HepG2 (cell line): Measurements from ENCODE around the gene FAM110A. TPM values are rescaled to one million over a fixed set of nuclear protein-coding genes. Genes with fewer than 3 reads are reported as not detected.

Source experiments
- ARNTL ChIP-seq: sonication (generic); formaldehyde crosslinking; IDR thresholded peaks from 2 replicates; pipeline ENCODE4 v1.4.0; 2020; ENCODE audit warnings: mild to moderate bottlenecking, missing genetic modification reagents
- BCL3 ChIP-seq: sonication (generic); formaldehyde crosslinking; IDR thresholded peaks from 2 replicates; pipeline ENCODE4 v1.5.1; 2020; ENCODE audit warnings: mild to moderate bottlenecking, missing genetic modification reagents, moderate library complexity
- FOXP1 ChIP-seq, 2 experiments: fragments of 450-650 bp in 1 of 2; IDR thresholded peaks; 2 replicates each; pipeline ENCODE4 v1.6.1; 2017 to 2018; ENCODE audit warnings: antibody characterized with exemption in 1 of 2
- HINFP ChIP-seq: sonication (generic); formaldehyde crosslinking; IDR thresholded peaks from 2 replicates; pipeline ENCODE4 v1.4.0; 2020; ENCODE audit warnings: low read depth, mild to moderate bottlenecking, missing genetic modification reagents
- LRRFIP1 ChIP-seq: sonication (generic); formaldehyde crosslinking; conservative IDR thresholded peaks from 2 replicates; pipeline ENCODE4 v1.4.0; 2020; ENCODE audit warnings: missing genetic modification reagents
- STAT5B ChIP-seq: sonication (generic); formaldehyde crosslinking; IDR thresholded peaks from 2 replicates; pipeline ENCODE4 v1.4.0; 2020; ENCODE audit warnings: missing genetic modification reagents
- TAF1 ChIP-seq: sonication (generic); formaldehyde crosslinking; IDR thresholded peaks from 2 replicates; pipeline ENCODE4 v1.4.0; 2020; ENCODE audit warnings: missing genetic modification reagents
- ZBTB25 ChIP-seq: IDR thresholded peaks from 2 replicates; pipeline ENCODE4 v1.6.1; 2018; ENCODE audit warnings: missing genetic modification reagents
- ZEB1 ChIP-seq: IDR thresholded peaks from 2 replicates; pipeline ENCODE4 v1.6.1; 2012; ENCODE audit warnings: mild to moderate bottlenecking, low read depth, inconsistent platforms; ENCODE audit not compliant: insufficient replicate concordance
- ZFP1 ChIP-seq: IDR thresholded peaks from 2 replicates; pipeline ENCODE4 v1.6.1; 2016
- ZNF331 ChIP-seq: sonication (generic); formaldehyde crosslinking; IDR thresholded peaks from 2 replicates; pipeline ENCODE4 v1.4.0; 2020; ENCODE audit warnings: missing genetic modification reagents
- ZNF496 ChIP-seq: sonication (generic); formaldehyde crosslinking; IDR thresholded peaks from 2 replicates; pipeline ENCODE4 v1.8.1; 2023; ENCODE audit warnings: mild to moderate bottlenecking, moderate library complexity, missing genetic modification reagents; ENCODE audit not compliant: insufficient replicate concordance
- ZNF510 ChIP-seq: sonication (generic); formaldehyde crosslinking; IDR thresholded peaks from 2 replicates; pipeline ENCODE4 v1.4.0; 2020; ENCODE audit warnings: low read depth, mild to moderate bottlenecking, missing genetic modification reagents
- ZNF772 ChIP-seq: sonication (generic); formaldehyde crosslinking; IDR thresholded peaks from 2 replicates; pipeline ENCODE4 v1.5.0; 2020; ENCODE audit warnings: mild to moderate bottlenecking, missing genetic modification reagents
- ZNF781 ChIP-seq: sonication (generic); formaldehyde crosslinking; IDR thresholded peaks from 2 replicates; pipeline ENCODE4 v1.5.1; 2020; ENCODE audit warnings: borderline replicate concordance, mild to moderate bottlenecking, missing genetic modification reagents; ENCODE audit errors: not compliant biosample characterization
- ZSCAN22 ChIP-seq: sonication (generic); formaldehyde crosslinking; IDR thresholded peaks from 2 replicates; pipeline ENCODE4 v1.4.0; 2020; ENCODE audit warnings: mild to moderate bottlenecking, missing genetic modification reagents
- polyA plus RNA-seq, 8 experiments: library from polyadenylated mRNA; depleted of rRNA in 3 of 8; stranded (reverse) in 7 of 8; unstranded in 1 of 8; fragments of >200 nt; fragmentation: Illumina TruSeq in 4 of 8; extraction: Trizol in 4 of 8; gene quantifications; 2 replicates each; pipeline versions ENCODE4 v1.2.1 to v1.2.3, GENCODE V29; 2011 to 2016; ENCODE audit warnings: low read depth in 4 of 8, missing spikeins in 1 of 8, mixed read lengths in 1 of 8; ENCODE audit not compliant: insufficient read depth in 1 of 8
- total RNA-seq, 5 experiments: library from RNA; depleted of rRNA; stranded (reverse); fragments of >200 nt; fragmentation: Illumina TruSeq; extraction: Trizol; gene quantifications; 2 replicates each; pipeline ENCODE4 v1.2.3, GENCODE V29; 2016; ENCODE audit warnings: low read depth in 1 of 5
- TF ChIP-seq, protein P1 (sequence below): sonication (generic); formaldehyde crosslinking; IDR thresholded peaks from 2 replicates; pipeline ENCODE4 v1.9.0; 2021; ENCODE audit warnings: missing genetic modification reagents, borderline replicate concordance
- TF ChIP-seq, protein P2 (sequence below): sonication (generic); formaldehyde crosslinking; IDR thresholded peaks from 2 replicates; pipeline ENCODE4 v1.4.0; 2020; ENCODE audit warnings: missing genetic modification reagents
- TF ChIP-seq, protein P3 (sequence below): sonication (generic); formaldehyde crosslinking; IDR thresholded peaks from 2 replicates; pipeline ENCODE4 v1.5.0; 2020; ENCODE audit warnings: missing genetic modification reagents, mild to moderate bottlenecking, borderline replicate concordance

The FAM110A gene
- total and polyA plus RNA-seq, 2 of the 13 experiments (the other 11 are each of a cell fraction or from before 2014, with no cell fraction given), result 1.9 TPM

DNA sequence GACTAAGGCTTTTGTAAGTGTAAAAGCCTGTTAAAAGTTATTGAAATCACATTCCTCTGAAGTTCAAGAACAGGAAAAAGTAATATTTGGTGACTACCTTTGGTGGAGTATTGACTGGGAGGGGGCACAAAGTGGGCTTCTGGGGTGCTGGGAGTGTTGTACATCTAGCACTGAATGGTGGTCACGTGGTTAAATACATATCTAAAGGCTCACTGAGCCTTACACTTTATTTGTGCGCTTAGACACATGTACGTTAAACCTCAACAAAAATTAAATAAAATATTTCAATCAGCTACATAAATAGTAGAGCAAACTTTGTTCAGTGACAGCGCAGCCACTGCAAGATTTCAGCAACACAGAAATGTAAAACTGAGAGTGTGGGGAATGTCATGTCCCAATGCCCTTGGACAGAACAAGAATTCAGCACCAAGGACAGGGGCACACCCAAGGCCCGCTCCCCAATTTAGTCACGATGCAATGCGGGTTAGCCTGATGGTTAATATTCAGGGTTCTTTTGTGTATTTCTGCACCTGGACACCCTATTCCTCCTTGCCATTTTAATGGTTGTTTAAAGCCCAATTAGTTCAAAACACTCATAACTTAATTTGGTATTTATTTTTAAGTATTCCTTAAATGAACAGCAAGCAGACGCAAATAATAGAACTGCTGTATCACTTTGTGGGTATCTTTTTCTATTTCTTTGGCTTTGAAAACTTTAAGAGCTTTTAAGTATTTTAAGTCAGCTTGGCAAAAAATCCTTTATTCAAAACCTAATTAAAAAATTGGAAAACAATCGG is 45.2 kb downstream of the FAM110A start (continued):
- no peak for TF ChIP-seq BCL3
- no peak for TF ChIP-seq ZEB1
- no peak for TF ChIP-seq ZSCAN22 (CRISPR knock-in tag)
- TF ChIP-seq ZNF496, result no peak
- TF ChIP-seq, protein P1, sequence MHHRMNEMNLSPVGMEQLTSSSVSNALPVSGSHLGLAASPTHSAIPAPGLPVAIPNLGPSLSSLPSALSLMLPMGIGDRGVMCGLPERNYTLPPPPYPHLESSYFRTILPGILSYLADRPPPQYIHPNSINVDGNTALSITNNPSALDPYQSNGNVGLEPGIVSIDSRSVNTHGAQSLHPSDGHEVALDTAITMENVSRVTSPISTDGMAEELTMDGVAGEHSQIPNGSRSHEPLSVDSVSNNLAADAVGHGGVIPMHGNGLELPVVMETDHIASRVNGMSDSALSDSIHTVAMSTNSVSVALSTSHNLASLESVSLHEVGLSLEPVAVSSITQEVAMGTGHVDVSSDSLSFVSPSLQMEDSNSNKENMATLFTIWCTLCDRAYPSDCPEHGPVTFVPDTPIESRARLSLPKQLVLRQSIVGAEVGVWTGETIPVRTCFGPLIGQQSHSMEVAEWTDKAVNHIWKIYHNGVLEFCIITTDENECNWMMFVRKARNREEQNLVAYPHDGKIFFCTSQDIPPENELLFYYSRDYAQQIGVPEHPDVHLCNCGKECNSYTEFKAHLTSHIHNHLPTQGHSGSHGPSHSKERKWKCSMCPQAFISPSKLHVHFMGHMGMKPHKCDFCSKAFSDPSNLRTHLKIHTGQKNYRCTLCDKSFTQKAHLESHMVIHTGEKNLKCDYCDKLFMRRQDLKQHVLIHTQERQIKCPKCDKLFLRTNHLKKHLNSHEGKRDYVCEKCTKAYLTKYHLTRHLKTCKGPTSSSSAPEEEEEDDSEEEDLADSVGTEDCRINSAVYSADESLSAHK (CRISPR knock-in tag), result no peak
- no peak for TF ChIP-seq TAF1 (CRISPR knock-in tag)
- no peak for TF ChIP-seq ZFP1
- TF ChIP-seq, protein P2, sequence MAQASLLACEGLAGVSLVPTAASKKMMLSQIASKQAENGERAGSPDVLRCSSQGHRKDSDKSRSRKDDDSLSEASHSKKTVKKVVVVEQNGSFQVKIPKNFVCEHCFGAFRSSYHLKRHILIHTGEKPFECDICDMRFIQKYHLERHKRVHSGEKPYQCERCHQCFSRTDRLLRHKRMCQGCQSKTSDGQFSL (CRISPR knock-in tag), result no peak
- TF ChIP-seq ZNF772 (CRISPR knock-in tag), result no peak
- TF ChIP-seq ZNF331, result peak; percentile 78
- peak; percentile 66 for TF ChIP-seq ZNF781 (CRISPR knock-in tag)
- TF ChIP-seq FOXP1 (IDR thresholded peaks at IDR 0.05), result no peak
- no peak for TF ChIP-seq FOXP1 (CRISPR knock-in tag; IDR thresholded peaks at IDR 0.05)
- peak; percentile 59; the same call in 1 of the 2 replicates for TF ChIP-seq ARNTL (CRISPR knock-in tag)
- TF ChIP-seq, protein P3, sequence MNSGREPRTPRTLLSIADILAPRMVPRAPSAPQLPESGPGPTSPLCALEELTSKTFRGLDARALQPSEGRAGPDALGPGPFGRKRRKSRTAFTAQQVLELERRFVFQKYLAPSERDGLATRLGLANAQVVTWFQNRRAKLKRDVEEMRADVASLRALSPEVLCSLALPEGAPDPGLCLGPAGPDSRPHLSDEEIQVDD, result no peak
- no peak for TF ChIP-seq ZNF510
- no peak for TF ChIP-seq HINFP (CRISPR knock-in tag)
- TF ChIP-seq ZBTB25 (CRISPR knock-in tag), result peak; percentile 58; the same call in 1 of the 2 replicates
- TF ChIP-seq STAT5B (CRISPR knock-in tag), result no peak
- TF ChIP-seq LRRFIP1, result no peak; the same call in 1 of the 2 replicates
